PC-3 (cell line): ENCODE data around the gene MLIP.

Source experiments
- EZH2 ChIP-seq: fragments of 300-600 bp; sonication (generic); IDR thresholded peaks from one replicate; pipeline ENCODE4 v1.6.1; 2017; ENCODE audit warnings: antibody characterized with exemption, mild to moderate bottlenecking, low read length; ENCODE audit not compliant: unreplicated experiment
- EZH2phosphoT487 ChIP-seq: fragments of 300-600 bp; sonication (generic); IDR thresholded peaks from 2 replicates; pipeline ENCODE4 v1.6.1; 2018; ENCODE audit warnings: mild to moderate bottlenecking, antibody characterized with exemption, low read length, borderline replicate concordance
- TF ChIP-seq, protein P1 (sequence below): fragments of 300-600 bp; sonication (generic); conservative IDR thresholded peaks from 2 replicates; pipeline ENCODE4 v1.5.1; 2017; ENCODE audit warnings: antibody characterized with exemption, low read depth, mild to moderate bottlenecking, low read length

- TF ChIP-seq, protein P1, sequence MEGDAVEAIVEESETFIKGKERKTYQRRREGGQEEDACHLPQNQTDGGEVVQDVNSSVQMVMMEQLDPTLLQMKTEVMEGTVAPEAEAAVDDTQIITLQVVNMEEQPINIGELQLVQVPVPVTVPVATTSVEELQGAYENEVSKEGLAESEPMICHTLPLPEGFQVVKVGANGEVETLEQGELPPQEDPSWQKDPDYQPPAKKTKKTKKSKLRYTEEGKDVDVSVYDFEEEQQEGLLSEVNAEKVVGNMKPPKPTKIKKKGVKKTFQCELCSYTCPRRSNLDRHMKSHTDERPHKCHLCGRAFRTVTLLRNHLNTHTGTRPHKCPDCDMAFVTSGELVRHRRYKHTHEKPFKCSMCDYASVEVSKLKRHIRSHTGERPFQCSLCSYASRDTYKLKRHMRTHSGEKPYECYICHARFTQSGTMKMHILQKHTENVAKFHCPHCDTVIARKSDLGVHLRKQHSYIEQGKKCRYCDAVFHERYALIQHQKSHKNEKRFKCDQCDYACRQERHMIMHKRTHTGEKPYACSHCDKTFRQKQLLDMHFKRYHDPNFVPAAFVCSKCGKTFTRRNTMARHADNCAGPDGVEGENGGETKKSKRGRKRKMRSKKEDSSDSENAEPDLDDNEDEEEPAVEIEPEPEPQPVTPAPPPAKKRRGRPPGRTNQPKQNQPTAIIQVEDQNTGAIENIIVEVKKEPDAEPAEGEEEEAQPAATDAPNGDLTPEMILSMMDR: no peak
- TF ChIP-seq EZH2 (no peak), EZH2phosphoT487 (no peak)
These were observed 27.6 kb downstream of the MLIP start for GRCh38 chr6:54138795-54139194.
